Fibroblast of lung (primary cell): Measurements from ENCODE around the gene USP19. TPM values are rescaled to one million over a fixed set of nuclear protein-coding genes. Genes with fewer than 3 reads are reported as not detected.
A peak's percentile ranks its signal among the peaks of the same experiment; 100 is the strongest.

Experiments used
- DNase-seq, 2 donors: peaks; one replicate each; pipeline versions ENCODE4 v3.0.0 to v3.0.0-alpha.2; 2010; ENCODE audit warnings: low read depth in 2 of 2
- H2AFZ ChIP-seq: 2 replicates; pipeline ENCODE4 v1.5.1; 2012; ENCODE audit warnings: low read length, control low read depth, inconsistent platforms
- H3K27ac ChIP-seq: 2 replicates; pipeline ENCODE4 v1.5.1; 2011; ENCODE audit warnings: low read length, control low read depth; ENCODE audit not compliant: insufficient read depth
- H3K27me3 ChIP-seq: 2 replicates; pipeline ENCODE4 v1.5.1; 2011; ENCODE audit warnings: mild to moderate bottlenecking, low read length; ENCODE audit not compliant: control insufficient read depth, insufficient read depth
- H3K36me3 ChIP-seq: 2 replicates; pipeline ENCODE4 v1.5.1; 2011; ENCODE audit warnings: low read length; ENCODE audit not compliant: control insufficient read depth, insufficient read depth
- H3K4me1 ChIP-seq: 2 replicates; pipeline ENCODE4 v1.5.1; 2011; ENCODE audit warnings: low read length; ENCODE audit not compliant: control insufficient read depth, insufficient read depth; ENCODE audit errors: extremely low read depth
- H3K4me2 ChIP-seq: 2 replicates; pipeline ENCODE4 v1.5.1; 2011; ENCODE audit warnings: low read length, control low read depth; ENCODE audit not compliant: insufficient read depth; ENCODE audit errors: extremely low read depth
- H3K4me3 ChIP-seq, 4 experiments: fragments of 200-600 bp in 1 of 4; sonication (generic) in 1 of 4; replicated peaks in 1 of 4; 2 replicates each; pipeline ENCODE4 v1.5.1; 2011 to 2016; ENCODE audit warnings: low read length in 4 of 4, low read depth in 3 of 4, mild to moderate bottlenecking in 3 of 4, control low read depth in 2 of 4, inconsistent platforms in 1 of 4, mixed read lengths in 1 of 4; ENCODE audit not compliant: insufficient read depth in 1 of 4; ENCODE audit errors: control extremely low read depth in 1 of 4
- H3K79me2 ChIP-seq: 2 replicates; pipeline ENCODE4 v1.5.1; 2012; ENCODE audit warnings: mild to moderate bottlenecking, low read length, inconsistent platforms; ENCODE audit not compliant: control insufficient read depth, insufficient read depth
- H3K9ac ChIP-seq: 2 replicates; pipeline ENCODE4 v1.5.1; 2011; ENCODE audit warnings: mild to moderate bottlenecking, low read length, control low read depth; ENCODE audit not compliant: insufficient read depth
- H3K9me3 ChIP-seq: 2 replicates; pipeline ENCODE4 v1.5.1; 2012; ENCODE audit warnings: low read depth, low read length; ENCODE audit not compliant: control insufficient read depth, insufficient read depth
- H4K20me1 ChIP-seq: 2 replicates; pipeline ENCODE4 v1.5.1; 2011; ENCODE audit warnings: low read length; ENCODE audit not compliant: control insufficient read depth, insufficient read depth; ENCODE audit errors: extremely low read depth
- EZH2 ChIP-seq: IDR thresholded peaks from 2 replicates; pipeline ENCODE4 v1.5.1; 2012; ENCODE audit warnings: low read length, control low read depth, mild to moderate bottlenecking; ENCODE audit errors: missing control alignments
- polyA plus RNA-seq, 2 donors: library from polyadenylated mRNA; depleted of rRNA in 1 of 2; stranded (reverse) in 1 of 2; unstranded in 1 of 2; fragments of >200 nt; gene quantifications; 2 replicates each; pipeline ENCODE4 v1.2.1, GENCODE V29; 2011 to 2012; ENCODE audit warnings: missing spikeins in 1 of 2
- total RNA-seq: library from RNA; depleted of rRNA; stranded (reverse); fragments of >200 nt; gene quantifications from 2 replicates; pipeline ENCODE4 v1.2.1, GENCODE V29; 2014
- TF ChIP-seq, protein P1 (sequence below), 2 donors: IDR thresholded peaks in 1 of 2; conservative IDR thresholded peaks in 1 of 2; 1 replicate in 1 of 2; 2 replicates in 1 of 2; pipeline ENCODE4 v1.5.1; 2011 to 2012; ENCODE audit warnings: low read length in 2 of 2, control low read depth in 1 of 2, inconsistent platforms in 1 of 2, low read depth in 1 of 2, mild to moderate bottlenecking in 1 of 2

The USP19 gene
- total and polyA plus RNA-seq, 2 donors (not counting 1 experiment from before 2014, with no cell fraction given) = 23.3 to 53.8 TPM

GRCh38 chr3:49165771-49166751 lies 45.4 kb upstream of the USP19 start, which contains the start of gene CCDC71:
Gene CCDC71 (minus strand): TSS chr3:49166331. CDS start chr3:49164208, 2,123 bp downstream.
- no peaks in the 10 kb centered on the region for H3K9me3 ChIP-seq
- peaks cover 26% of the 10 kb centered on the region for H3K79me2 ChIP-seq
- peak within 1 kb of the TSS; percentile 83 for H3K9ac ChIP-seq
- H3K27me3 ChIP-seq = no peaks in the 10 kb centered on the region
- H4K20me1 ChIP-seq = no peaks in the 10 kb centered on the region
- peak within 1 kb of the TSS; percentile 75 for H3K27ac ChIP-seq
- H3K4me1 ChIP-seq = peaks cover 8% of the 10 kb centered on the region
- peaks cover 19% of the 10 kb centered on the region for H3K36me3 ChIP-seq
- TF ChIP-seq, protein P1, sequence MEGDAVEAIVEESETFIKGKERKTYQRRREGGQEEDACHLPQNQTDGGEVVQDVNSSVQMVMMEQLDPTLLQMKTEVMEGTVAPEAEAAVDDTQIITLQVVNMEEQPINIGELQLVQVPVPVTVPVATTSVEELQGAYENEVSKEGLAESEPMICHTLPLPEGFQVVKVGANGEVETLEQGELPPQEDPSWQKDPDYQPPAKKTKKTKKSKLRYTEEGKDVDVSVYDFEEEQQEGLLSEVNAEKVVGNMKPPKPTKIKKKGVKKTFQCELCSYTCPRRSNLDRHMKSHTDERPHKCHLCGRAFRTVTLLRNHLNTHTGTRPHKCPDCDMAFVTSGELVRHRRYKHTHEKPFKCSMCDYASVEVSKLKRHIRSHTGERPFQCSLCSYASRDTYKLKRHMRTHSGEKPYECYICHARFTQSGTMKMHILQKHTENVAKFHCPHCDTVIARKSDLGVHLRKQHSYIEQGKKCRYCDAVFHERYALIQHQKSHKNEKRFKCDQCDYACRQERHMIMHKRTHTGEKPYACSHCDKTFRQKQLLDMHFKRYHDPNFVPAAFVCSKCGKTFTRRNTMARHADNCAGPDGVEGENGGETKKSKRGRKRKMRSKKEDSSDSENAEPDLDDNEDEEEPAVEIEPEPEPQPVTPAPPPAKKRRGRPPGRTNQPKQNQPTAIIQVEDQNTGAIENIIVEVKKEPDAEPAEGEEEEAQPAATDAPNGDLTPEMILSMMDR (conservative IDR thresholded peaks at IDR 0.05 in 1 of 2, IDR thresholded peaks at IDR 0.05 in 1 of 2; ENCODE audit: low read depth in 1 of 2, low read length in 2 of 2) = no peak
- no peak for TF ChIP-seq EZH2
- H3K4me3 ChIP-seq = peak within 1 kb of the TSS; percentile 79 to 96 (median 86)
- peak within 1 kb of the TSS; percentile 99 for H2AFZ ChIP-seq
- DNase-seq = peak; percentile 54 to 72
- H3K4me2 ChIP-seq = peak within 1 kb of the TSS; percentile 76

DNA sequence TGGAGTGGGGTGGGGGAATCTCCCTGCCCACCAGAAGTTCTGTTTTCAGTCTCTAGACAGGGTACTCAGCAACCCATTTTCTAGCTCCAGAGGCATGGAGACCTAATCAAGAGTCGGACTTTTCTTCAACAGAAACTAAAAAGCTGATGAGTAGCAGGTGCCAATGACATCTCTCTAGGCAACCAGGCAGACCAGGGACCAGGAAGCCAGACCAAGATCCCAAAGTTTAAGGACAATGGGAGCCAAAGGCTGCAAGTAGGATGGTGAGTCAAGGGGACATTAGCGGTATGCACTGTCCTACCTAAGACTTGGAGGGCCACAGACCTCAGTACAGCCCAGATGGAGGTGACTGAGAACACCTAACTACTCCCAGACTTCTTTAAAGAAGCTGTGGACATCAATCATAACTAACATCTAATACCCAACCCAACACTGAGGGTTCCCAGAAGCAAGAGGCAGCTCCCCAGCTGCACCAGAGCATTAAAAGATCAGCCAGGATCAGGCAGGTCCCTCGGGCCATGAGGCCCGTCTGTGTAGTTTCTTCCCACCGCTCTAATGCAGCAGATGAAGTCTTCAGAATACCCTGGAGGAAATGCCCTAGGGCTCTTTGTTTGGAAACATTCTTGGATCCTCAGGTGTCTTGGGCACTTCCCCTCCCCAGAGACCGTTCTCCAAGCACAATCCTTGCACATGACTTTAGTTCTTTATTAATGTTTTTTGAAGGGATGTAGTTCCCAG lies 44.5 kb upstream of the USP19 start:
- no peaks in the 10 kb centered on the region for H3K27me3 ChIP-seq

More for the DNA sequence above, 44.5 kb upstream of the USP19 start:
- no peak for TF ChIP-seq EZH2
- TF ChIP-seq, protein P1 (conservative IDR thresholded peaks at IDR 0.05 in 1 of 2, IDR thresholded peaks at IDR 0.05 in 1 of 2; ENCODE audit: low read depth in 1 of 2, low read length in 2 of 2) = no peak
- peak overlapping the region; percentile 75 for H3K27ac ChIP-seq
- no peaks in the 10 kb centered on the region for H3K9me3 ChIP-seq
- H4K20me1 ChIP-seq = no peaks in the 10 kb centered on the region
- H3K4me2 ChIP-seq = peak overlapping the region; percentile 76
- peaks cover 26% of the 10 kb centered on the region for H3K79me2 ChIP-seq
- peaks cover 3% of the 10 kb centered on the region for H3K4me1 ChIP-seq
- no peak overlapping the region for H2AFZ ChIP-seq
- H3K9ac ChIP-seq = peak overlapping the region; percentile 83
- no peak for DNase-seq
- H3K4me3 ChIP-seq = peak overlapping the region; percentile 79 to 96 (median 86)
- peaks cover 19% of the 10 kb centered on the region for H3K36me3 ChIP-seq
